ENCODE results near the gene ROR2. TPM values are rescaled to one million over a fixed set of nuclear protein-coding genes. Genes with fewer than 3 reads are reported as not detected.

Gene ROR2
- total RNA-seq, 1 experiment from 2014 or later: not detected

Small RNA genes within 50 kb of the gene (microRNA-seq; reads per million reads assigned to microRNA genes)
- gene MIR3910-1 (ENCODE audit: unreplicated experiment) (not detected), gene MIR3910-2 (ENCODE audit: unreplicated experiment) (not detected)

Other genes starting within 250 kb of the ROR2 start
- gene SPTLC1, start 165.2 kb upstream of the ROR2 start, total RNA-seq (2014; rRNA removed): 53.3 and 63.3 TPM in 2 replicates

Measured in PC-3 (cell line).